HG03457 (cell line): ENCODE results near the gene TMEM169.

ENCODE experiments used
- ATAC-seq: cut with Tn5 transposase; IDR thresholded peaks from one replicate; pipeline ENCODE4 v1.9.1; 2021; ENCODE audit warnings: moderate number of reproducible peaks; ENCODE audit not compliant: unreplicated experiment

Gene TMEM169

DNA sequence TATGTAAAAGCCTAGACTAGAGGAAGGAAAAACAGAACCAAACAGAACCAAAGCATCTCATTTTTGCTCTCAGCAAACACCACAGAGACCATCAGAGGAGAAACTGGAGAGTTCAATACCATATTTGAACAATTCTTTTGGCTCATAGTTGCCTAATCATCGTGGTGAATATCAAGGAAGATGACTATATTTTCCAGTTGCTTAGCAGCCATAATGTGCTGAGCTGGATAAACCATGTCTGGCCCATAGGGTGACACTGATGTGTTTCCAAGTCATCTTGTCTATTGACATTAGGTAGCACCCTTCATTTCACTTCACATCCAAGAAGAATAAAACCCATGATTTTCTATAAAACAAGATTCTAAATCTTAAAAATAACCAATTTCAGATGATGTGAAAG, 21.5 kb downstream of the TMEM169 start:
- no peak for ATAC-seq

DNA sequence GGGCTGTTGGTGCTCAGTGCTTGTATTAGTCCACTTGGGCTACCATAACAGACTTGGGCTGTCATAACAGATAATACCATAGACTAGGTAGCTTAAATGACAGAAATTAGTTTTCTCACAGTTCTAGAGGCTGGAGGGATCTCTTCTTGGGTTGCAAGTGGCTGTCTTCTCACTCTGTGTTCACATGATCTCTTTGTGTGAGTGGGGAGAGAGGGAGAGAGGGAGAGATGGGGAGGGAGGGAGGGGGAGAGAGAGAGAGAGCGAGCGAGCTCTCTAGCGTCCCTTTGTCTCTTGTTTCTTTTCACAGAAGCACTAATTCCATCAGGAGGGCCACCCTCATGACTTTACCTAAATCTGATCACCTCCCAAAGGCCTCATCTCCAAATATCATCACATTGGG, 23.0 kb downstream of the TMEM169 start:
- ATAC-seq: no peak

DNA sequence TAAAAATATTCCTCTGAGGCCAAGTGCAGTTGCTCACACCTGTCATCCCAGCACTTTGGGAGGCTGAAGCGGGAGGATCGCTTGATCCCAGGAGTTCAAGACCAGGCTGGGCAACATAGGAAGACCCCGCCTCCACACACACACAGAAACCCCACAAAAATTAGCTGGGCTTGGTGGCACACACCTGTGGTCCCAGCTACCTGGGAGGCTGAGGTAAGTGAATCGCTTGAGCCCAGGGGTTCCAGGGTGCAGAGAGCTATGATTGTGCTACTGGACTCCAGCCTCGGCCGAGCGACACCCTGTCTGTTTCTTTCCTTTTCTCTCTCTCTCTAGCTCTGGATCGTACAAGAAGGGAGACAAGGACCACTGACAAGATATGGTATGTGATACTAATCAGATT, 25.6 kb downstream of the TMEM169 start:
- ATAC-seq: no peak

DNA sequence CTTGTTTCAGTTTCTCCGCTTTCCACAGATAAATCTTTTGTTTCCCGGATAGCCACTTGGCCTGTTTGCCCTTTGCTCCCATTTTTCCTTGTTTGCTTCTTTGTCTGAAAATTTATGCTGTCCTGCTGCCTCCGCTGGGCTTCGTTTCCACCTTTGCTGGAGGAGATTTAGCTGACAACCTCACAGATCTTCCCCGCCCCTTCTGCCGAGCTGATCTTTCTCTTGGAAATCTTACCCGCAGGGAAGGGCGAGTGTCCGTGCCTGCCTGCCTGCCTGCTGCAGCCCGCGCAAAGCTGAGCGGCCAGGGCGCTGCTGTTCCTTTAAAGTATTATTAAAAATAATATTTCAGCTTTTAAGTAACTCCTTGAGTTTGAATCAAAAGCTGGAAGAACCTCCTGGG, 26.0 kb downstream of the TMEM169 start:
- ATAC-seq: no peak

DNA sequence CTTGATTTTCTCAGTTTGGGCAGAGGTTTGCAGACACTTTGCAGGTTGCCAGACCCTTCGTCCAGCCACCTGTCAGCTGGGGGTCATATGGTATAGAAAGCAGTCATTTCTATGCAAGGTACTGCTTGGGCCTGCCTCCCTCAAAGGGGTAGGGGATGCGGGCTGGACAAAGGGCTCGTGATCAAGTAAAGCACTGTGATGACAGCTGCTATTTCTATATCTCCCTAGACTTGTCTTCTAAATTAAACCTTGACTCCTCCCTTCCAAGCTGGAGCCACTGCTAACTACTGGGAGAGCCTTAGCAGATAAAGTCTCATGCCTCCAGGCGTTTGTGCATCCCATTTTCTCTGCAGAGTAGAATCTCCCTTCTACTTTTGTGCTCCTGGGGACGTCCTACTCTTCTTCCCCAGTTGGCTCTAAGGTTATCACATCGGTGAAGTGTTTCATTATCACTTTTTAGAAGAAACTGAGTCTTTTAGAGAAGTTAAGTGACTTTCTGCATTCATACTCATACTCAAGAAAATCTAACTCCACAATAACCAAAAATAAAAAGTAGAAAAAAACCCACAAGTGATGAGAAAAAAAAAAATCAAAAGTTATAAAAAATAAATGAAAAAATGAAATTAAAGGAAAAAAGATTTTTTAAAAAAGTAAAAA, 26.7 kb downstream of the TMEM169 start:
- ATAC-seq: no peak

DNA sequence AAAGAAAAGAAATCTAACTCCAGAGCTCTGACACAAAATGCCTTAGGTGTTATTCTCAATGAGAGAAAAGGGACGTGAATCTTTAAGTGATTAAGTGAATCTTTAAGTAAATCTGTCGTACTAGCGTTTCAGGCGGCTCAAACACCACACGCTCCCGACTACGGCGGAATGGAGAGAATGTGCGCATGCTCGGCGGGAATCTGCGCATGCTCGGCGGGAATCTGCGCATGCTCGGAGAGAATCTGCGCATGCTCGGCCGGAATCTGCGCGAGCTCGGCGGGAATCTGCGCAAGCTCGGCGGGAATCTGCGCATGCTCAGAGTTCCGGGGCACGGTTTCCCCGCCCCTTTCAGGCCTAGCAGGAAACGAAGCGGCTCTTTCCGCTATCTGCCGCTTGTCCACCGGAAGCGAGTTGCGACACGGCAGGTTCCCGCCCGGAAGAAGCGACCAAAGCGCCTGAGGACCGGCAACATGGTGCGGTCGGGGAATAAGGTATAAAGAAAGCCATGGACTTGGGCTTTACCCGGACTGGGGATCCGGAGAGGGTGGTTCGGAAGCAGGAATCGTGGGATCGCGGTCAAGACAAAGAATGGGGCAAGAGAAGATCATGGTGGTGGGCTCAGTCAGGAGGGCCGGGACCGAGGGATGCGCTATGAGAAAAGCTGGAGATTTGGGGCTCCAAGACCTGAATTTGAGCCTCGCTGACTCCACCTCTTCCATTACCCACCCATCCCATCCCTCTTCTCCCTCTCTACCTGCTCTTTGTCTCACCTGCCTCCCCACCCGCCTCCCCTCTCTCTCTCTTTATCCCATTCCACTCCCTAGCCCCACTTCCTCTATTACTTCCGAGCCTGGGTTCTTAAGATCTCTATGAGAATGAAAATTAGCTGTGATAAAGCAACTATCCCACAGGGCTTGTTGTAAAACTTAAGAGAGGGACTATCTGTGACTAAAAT, 27.5 kb downstream of the TMEM169 start, which contains the start of gene XRCC5:
TSS of gene XRCC5 (plus strand) at position 382 of the 955 bp plus-strand sequence. CDS start at position 471, 89 bp downstream.
- ATAC-seq: peak; percentile 48

DNA sequence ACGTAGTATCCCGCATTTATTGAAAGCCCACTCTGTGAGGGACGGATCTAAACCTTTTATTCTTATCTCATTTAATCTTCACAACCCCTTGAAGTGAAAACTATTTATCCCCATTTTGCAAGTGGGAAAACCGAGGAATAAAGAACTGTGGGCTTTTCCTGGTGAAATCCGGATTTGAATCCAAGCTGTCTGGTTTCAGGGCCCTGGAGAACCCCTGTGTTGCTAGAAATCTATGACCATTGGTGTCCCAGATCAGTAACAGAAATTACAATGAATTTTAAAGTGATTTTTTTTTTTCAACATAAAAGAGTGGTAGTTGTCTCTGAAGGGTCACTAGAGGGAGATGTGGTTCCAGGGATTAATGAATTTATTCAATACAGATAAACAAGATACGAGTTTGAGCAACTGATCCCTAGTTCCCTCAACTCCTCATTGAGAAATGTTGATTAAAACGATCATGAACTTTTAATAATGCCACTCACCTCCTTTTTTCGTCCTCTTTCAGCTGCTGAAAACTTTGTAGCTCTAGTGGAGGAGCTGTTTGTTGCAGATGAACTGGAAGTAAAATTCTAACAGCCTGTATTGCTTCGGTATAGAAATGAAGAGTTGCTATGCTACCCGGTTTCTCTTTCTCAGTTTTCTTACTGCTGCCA, 28.4 kb downstream of the TMEM169 start:
- no peak for ATAC-seq

DNA sequence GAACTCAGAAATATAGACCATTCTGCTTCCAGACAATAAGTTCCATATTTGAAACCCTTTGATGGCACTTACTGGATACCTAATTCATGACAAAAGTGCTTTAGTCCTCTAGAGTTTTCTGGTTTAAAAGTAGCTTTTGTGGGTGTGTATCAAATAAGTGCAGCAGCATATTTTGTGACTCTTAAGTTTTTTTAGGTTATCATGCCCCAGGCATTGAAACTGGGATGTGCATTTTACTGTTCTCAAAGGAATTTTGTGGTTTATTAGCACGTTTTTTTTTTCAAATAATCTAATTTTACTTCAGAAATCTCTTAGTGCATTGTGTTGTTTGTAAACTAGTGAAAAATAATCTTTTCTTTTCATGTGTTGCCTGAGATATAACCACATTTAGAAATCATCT, 28.9 kb downstream of the TMEM169 start:
- no peak for ATAC-seq

DNA sequence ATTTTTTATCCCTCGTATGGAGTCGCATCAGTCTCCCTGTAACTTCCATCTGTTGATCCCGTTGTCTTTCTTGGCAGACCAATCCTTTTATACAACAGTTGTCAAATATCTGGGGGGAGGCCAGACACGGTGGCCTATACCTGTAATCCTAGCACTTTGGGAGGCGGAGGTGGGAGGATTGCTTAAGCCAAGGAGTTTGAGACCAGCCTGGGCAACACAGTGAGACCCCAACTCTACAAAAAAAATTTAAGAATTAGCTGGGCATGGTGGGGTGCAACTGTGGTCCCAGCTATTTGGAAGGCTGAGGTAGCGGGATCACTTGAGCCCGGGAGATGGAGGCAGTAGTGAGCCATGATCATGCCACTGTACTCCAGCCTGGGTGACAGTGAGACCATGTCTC, 29.4 kb downstream of the TMEM169 start:
- no peak for ATAC-seq

DNA sequence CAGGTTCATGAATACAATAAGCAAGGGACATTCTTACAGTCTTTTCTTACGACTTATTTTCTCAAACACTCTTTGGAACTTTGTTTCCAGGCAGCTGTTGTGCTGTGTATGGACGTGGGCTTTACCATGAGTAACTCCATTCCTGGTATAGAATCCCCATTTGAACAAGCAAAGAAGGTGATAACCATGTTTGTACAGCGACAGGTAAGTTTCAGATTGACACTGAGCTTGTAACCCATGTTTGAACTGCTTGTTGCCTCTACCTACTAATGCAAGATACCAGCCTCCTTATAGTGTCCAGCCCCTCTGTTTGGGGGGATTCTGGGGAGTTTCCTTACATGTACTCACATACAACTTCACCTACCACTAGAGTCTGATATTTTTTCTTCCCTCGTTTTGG, 31.2 kb downstream of the TMEM169 start:
- no peak for ATAC-seq

DNA sequence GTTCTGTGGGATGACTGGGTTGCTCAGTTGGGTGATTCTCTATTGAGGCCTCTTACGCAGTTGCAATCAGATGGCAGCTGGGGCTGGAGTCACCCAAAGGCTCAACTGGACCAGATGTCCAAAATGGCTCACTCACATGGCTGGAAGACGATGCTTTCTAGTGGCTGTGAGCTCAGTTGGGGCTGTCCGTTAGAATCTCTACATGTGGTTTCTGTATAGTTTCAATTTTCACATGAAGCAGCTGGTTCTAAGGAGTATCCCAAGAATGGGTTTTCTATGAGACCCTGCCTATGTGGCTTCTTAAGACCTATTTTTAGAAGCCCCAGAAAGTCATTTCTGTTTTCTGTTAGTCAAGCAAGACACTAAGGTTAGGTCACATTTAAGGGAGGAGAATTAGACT, 31.9 kb downstream of the TMEM169 start:
- ATAC-seq: peak; percentile 36

DNA sequence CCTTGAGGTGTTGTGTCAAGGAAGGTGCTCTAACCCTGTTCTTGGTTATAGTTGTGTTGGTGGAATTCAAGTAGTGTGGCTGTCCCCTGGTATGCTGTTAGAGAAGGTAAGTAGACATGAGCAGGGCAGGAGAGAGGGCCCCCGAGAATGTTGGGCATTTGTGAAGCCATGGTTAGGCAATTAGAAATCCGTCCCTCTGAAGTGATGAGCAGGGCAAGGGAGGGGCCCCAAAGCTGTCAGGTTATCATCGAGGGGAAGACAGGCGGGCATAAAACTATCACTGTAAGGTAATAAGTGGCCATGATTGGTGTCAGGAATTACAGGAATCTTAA, 32.6 kb downstream of the TMEM169 start:
- ATAC-seq: no peak

DNA sequence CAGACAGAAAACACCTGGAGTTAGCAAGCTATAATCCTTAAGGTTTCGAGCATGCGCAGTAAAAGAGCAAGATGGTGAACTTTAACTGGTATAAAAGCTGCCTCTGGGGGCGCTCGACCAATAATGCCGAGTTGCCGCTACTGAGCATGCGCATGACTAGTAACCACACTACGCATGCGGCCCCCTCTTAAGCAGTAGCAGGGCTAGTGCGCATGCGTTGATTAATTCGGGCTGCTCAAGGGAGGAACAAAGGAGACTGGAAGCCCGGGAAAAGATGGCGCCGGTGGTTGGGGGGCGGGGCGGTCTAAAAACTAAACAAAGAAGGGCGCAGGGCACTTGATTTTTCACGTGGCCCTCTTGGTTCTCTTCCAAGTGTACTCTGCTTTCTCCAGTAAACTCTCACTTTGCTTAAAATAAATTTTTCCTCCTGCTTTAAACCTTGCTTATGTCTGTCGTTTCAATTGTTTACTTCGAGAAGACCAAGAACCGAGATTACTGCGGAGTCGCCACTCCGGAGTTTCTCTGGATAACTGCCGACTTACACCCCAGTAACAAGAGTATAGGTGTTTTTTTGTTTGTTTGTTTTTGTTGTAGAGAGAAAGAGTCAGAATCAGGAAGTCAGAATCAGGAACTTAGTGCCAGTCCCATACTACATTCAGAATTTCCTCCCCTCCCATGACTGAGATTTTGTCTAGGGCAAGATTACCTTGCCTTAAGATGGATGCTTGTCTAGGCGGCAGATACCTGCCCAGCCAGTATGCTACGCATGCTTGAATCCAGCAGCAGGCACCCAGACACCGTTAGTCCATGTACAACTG, 33.2 kb downstream of the TMEM169 start:
- peak; percentile 33 for ATAC-seq

DNA sequence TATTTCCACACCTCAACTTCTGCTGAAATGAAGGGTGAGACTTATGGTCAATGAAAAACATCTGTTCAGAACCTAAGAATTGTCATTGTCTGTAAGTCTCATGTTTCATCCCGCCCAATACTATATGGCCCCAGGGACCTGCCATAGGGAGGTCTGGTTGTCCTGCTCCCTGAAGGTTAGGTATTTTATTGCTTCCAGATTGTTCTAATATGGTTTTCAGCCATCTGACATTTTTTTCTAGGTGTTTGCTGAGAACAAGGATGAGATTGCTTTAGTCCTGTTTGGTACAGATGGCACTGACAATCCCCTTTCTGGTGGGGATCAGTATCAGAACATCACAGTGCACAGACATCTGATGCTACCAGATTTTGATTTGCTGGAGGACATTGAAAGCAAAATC, 34.7 kb downstream of the TMEM169 start:
- ATAC-seq: no peak

DNA sequence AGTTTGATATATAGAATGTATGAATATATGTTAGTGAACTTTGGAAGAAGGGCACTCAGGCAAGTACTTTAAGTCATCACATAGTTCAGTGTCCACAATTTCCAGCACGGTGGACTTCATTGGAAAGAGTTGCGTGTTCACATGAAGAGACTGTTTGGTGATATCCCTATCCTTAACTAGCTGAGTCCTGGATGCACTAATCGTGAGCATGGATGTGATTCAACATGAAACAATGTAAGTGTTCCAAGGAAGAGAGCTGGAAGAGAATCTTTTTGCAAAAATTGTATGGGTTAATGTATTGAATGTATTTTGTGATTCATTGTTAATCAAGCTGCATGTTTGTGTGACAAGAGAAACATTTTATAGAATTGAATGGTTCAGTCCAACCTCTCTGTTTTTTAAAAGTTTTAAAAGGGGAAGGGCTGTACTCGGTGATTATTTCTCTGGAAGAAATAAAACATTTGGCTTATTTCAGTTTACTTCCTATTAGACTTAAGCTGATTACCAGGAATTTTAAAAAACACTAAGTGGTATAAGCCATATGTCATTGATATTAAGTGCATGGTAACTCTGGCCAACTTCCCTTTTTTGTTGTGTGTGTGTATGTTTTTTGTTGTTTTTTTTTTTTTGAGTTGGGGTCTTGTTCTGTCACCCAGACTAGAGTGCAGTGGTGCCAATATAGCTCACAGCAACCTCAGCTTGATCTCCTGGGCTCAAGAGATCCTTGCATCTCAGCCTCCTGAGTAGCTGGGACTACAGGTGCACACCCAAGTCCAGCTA, 36.0 kb downstream of the TMEM169 start:
- ATAC-seq: no peak

DNA sequence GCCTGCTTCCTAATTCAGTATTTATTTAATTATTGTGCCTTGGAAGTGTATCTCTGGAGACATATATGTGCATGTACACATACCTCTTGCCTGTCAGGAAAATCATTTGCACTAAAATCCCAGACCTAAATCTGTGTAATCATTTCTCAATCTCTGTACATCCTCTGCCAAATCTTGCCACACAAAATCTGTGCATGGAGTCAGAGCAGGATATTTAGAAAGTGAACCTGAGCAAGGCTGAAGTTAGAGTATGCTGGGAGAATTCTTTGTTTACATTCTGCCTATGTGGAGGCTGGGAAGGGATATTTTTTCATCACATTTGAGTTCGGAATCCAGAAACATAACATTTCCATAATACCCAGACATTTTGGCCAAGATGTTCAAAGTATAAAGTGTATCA, 36.8 kb downstream of the TMEM169 start:
- ATAC-seq: no peak

DNA sequence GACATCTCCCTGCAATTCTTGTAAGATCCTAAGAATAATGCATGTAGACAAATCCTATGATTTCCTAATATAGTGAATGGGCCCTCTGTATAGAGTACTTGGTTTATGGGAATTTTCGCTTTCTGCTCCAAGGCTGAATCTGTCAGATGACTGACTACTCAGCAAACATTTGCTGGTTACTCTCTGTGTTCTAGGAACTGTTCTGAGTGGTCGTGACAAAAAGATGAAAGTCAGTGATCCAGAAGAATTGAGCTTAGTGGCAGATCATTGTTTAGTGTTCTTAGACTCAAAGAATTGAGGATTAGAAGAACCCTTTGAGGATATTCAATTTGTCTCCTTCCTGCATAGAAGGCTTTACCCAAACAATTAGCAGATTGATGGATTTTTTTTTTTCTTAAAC, 37.4 kb downstream of the TMEM169 start:
- ATAC-seq: no peak

DNA sequence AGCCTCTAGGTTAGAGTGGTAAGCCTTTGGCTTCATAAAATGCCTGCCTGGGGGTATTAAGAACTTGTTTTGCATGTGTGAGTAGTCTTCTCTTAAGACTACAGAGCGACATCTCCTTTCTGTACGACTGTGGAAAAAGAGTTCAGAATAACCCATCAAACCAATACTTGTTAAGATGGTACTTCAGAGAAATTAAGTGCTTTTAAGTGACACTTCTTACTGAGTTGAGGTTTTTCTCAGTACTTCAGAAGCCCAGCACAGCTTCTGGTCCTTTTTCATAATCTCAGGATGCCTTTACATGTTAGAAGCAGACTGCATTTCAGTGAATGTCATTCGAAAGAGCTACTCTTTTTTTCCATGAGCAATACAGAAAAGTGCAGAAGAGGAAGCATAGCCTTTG, 38.3 kb downstream of the TMEM169 start:
- ATAC-seq: no peak

DNA sequence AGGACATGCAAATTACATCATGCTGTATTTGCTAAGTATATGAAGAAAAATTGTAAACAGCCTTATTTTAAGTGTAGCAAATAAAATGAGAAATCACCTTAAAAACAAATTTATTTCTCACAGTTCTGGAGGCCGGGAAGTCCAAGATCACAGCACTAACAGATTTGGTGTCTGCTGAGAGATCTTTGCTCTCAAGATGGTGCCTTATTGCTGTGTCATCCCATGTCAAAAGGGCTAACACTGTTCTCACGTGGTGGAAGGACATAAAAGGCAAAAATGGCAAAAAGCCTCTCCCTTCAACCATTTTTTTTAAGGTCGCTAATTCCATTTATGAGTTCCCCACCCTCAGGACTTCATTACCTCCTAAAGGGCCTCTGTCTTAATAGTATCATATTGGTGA, 39.5 kb downstream of the TMEM169 start:
- no peak for ATAC-seq

DNA sequence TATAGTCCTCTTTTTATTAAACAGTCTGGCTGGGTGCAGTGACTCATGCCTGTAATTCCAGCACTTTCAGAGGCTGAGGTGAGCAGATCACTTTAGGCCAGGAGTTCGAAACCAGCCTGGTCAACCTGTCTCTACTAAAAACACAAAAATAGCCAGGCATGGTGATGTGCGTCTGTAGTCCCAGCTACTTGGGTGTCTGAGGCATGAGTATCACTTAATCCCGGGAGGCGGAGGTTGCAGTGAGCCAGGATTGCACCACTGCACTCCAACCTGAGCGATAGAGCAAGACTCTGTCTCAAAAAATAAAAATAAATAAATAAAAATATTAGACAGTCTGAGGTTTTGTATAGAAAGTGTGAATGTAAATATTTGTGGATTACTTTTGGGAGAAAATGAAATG, 45.2 kb downstream of the TMEM169 start:
- no peak for ATAC-seq
